Stomach (tissue), 4 donors: Measurements from ENCODE around the gene ATRNL1.

Source experiments
- POLR2A ChIP-seq, 4 donors: fragments of 450-650 bp; IDR thresholded peaks; one replicate each; pipeline ENCODE4 v1.6.1; 2016; ENCODE audit warnings: antibody characterized with exemption in 4 of 4, control low read depth in 2 of 4, mild to moderate bottlenecking in 1 of 4, moderate library complexity in 1 of 4
- POLR2AphosphoS5 ChIP-seq, 3 donors: sonication (generic); formaldehyde crosslinking; IDR thresholded peaks; one replicate each; pipeline ENCODE4 v1.6.1; 2016; ENCODE audit warnings: antibody characterized with exemption in 3 of 3

DNA sequence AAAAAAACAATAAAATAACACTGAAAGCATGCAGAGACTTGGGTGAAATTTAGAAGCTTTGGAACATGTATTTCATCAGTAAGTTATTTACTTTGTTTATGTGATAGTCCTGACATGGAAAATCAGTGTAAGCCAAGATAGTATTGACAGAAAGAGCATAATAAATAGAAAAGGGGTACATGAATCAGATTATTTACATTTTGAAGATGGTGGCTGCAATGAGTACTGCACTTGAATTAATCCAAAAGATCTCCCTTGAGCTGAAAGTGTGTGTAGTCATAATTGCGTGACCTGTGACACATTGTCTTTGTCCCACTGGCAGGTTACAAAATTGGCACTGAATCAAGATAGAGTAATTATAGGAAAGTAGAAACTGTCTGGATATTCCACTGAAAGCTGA is 617.0 kb downstream of the ATRNL1 start:
- no peak for TF ChIP-seq POLR2A (IDR thresholded peaks at IDR 0.05)
- TF ChIP-seq POLR2AphosphoS5 (IDR thresholded peaks at IDR 0.05) = no peak
